ENCODE results near the gene PLA2G2A.

- no peak for TF ChIP-seq RBBP5 (conservative IDR thresholded peaks at IDR 0.05)
- TF ChIP-seq HCFC1 (IDR thresholded peaks at IDR 0.05; ENCODE audit: low read length): no peak
- TF ChIP-seq NBN (IDR thresholded peaks at IDR 0.05): no peak
- TF ChIP-seq PRDM15 (CRISPR knock-in tag; IDR thresholded peaks at IDR 0.05): no peak
- no peak for TF ChIP-seq STAT3 (IDR thresholded peaks at IDR 0.05; ENCODE audit: low read depth, low read length)
Observed at GRCh38 chr1:19971664-19972063, 7.8 kb downstream of the PLA2G2A start.

All from GM12878 (cell line).